Liver (tissue), 9 donors: ENCODE results near the gene TAF15. TPM values are rescaled to one million over a fixed set of nuclear protein-coding genes. Genes with fewer than 3 reads are reported as not detected.

Experiments used
- DNase-seq: peaks from one replicate; pipeline ENCODE4 v3.0.0-alpha.2; 2017; ENCODE audit warnings: low spot score
- H3K27ac ChIP-seq, 2 donors: one replicate each; pipeline ENCODE4 v1.7.0; 2013; ENCODE audit warnings: inconsistent platforms in 2 of 2, low read length in 2 of 2, control low read depth in 1 of 2, low read depth in 1 of 2, mild to moderate bottlenecking in 1 of 2
- H3K27me3 ChIP-seq, 4 donors: one replicate each; pipeline versions ENCODE4 v1.6.1 to v1.7.0; 2013; ENCODE audit warnings: low read length in 3 of 4, inconsistent platforms in 1 of 4, mild to moderate bottlenecking in 1 of 4, moderate library complexity in 1 of 4; ENCODE audit not compliant: control insufficient read depth in 4 of 4, insufficient read depth in 4 of 4
- H3K36me3 ChIP-seq, 4 donors: one replicate each; pipeline versions ENCODE4 v1.6.1 to v1.7.0; 2013; ENCODE audit warnings: low read length in 3 of 4, mild to moderate bottlenecking in 3 of 4, low read depth in 1 of 4, moderate library complexity in 1 of 4; ENCODE audit not compliant: control insufficient read depth in 4 of 4, insufficient read depth in 3 of 4
- H3K4me1 ChIP-seq, 4 donors: one replicate each; pipeline versions ENCODE4 v1.6.1 to v1.7.0; 2013; ENCODE audit warnings: low read length in 3 of 4, mild to moderate bottlenecking in 3 of 4, moderate library complexity in 1 of 4; ENCODE audit not compliant: control insufficient read depth in 4 of 4, insufficient read depth in 4 of 4
- H3K4me3 ChIP-seq, 3 donors: one replicate each; pipeline versions ENCODE4 v1.6.1 to v1.7.0; 2013; ENCODE audit warnings: low read length in 3 of 3, control low read depth in 1 of 3, low read depth in 1 of 3, mild to moderate bottlenecking in 1 of 3
- H3K9ac ChIP-seq, 2 donors: one replicate each; pipeline ENCODE4 v1.7.0; 2013; ENCODE audit warnings: low read length in 2 of 2, mild to moderate bottlenecking in 2 of 2, moderate library complexity in 2 of 2, control low read depth in 1 of 2, low read depth in 1 of 2
- H3K9me3 ChIP-seq, 4 donors: one replicate each; pipeline versions ENCODE4 v1.6.1 to v1.7.0; 2013; ENCODE audit warnings: low read length in 3 of 4; ENCODE audit not compliant: control insufficient read depth in 4 of 4
- EGR1 ChIP-seq, 2 donors: IDR thresholded peaks; 2 replicates each; pipeline ENCODE4 v1.6.1; 2016 to 2018; ENCODE audit warnings: antibody characterized with exemption in 2 of 2, low read depth in 2 of 2
- FOXA1 ChIP-seq: IDR thresholded peaks from 2 replicates; pipeline ENCODE4 v1.6.1; 2016; ENCODE audit warnings: antibody characterized with exemption
- FOXA2 ChIP-seq: IDR thresholded peaks from 2 replicates; pipeline ENCODE4 v1.6.1; 2016; ENCODE audit warnings: antibody characterized with exemption
- GABPA ChIP-seq, 2 donors: IDR thresholded peaks in 1 of 2; conservative IDR thresholded peaks in 1 of 2; 2 replicates each; pipeline ENCODE4 v1.6.1; 2016; ENCODE audit warnings: antibody characterized with exemption in 2 of 2, mild to moderate bottlenecking in 1 of 2, moderate library complexity in 1 of 2
- HNF4A ChIP-seq, 2 donors: conservative IDR thresholded peaks; 2 replicates each; pipeline ENCODE4 v1.6.1; 2016; ENCODE audit warnings: antibody characterized with exemption in 2 of 2, mild to moderate bottlenecking in 2 of 2
- HNF4G ChIP-seq: IDR thresholded peaks from 2 replicates; pipeline ENCODE4 v1.6.1; 2016; ENCODE audit warnings: antibody characterized with exemption
- JUND ChIP-seq, 2 donors: IDR thresholded peaks; 2 replicates each; pipeline ENCODE4 v1.6.1; 2016; ENCODE audit warnings: antibody characterized with exemption in 2 of 2
- NR2F2 ChIP-seq: IDR thresholded peaks from 2 replicates; pipeline ENCODE4 v1.6.1; 2016; ENCODE audit warnings: antibody characterized with exemption
- RAD21 ChIP-seq, 2 donors: IDR thresholded peaks; 2 replicates each; pipeline ENCODE4 v1.6.1; 2016; ENCODE audit warnings: antibody characterized with exemption in 2 of 2, mild to moderate bottlenecking in 2 of 2
- SP1 ChIP-seq: IDR thresholded peaks from 2 replicates; pipeline ENCODE4 v1.6.1; 2018; ENCODE audit warnings: antibody characterized with exemption, mild to moderate bottlenecking
- TAF1 ChIP-seq: conservative IDR thresholded peaks from 2 replicates; pipeline ENCODE4 v1.6.1; 2016; ENCODE audit warnings: antibody characterized with exemption, mild to moderate bottlenecking
- WGBS: extraction: QIAGEN DNeasy Blood & Tissue Kit; methylation state at CpG from one replicate; pipeline ENCODE4 v1.1.7; 2013; 5-methylcytosine and 5-hydroxymethylcytosine counted together
- polyA plus RNA-seq, 2 donors: library from polyadenylated mRNA; stranded (reverse) in 1 of 2; unstranded in 1 of 2; fragments of 200-250 nt in 1 of 2; fragments of >200 nt in 1 of 2; fragmentation: Nextera tagmentation in 1 of 2; extraction: Ambion mirVana in 1 of 2; gene quantifications; one replicate each; pipeline versions ENCODE4 v1.2.1 to v1.2.3, GENCODE V29; 2013 to 2015
- total RNA-seq, 2 donors: library from RNA; depleted of rRNA; stranded (reverse); fragments of >200 nt; gene quantifications; one replicate each; pipeline ENCODE4 v1.2.3, GENCODE V29; 2014
- TF ChIP-seq, protein P1 (sequence below): IDR thresholded peaks from 2 replicates; pipeline ENCODE4 v1.6.1; 2016; ENCODE audit warnings: antibody characterized with exemption, mild to moderate bottlenecking
- TF ChIP-seq, protein P2 (sequence below): fragments of 150-350 bp; IDR thresholded peaks from 2 replicates; pipeline ENCODE4 v1.5.1; 2017; ENCODE audit warnings: improper control_type of control experiment, low read depth, low read length; ENCODE audit not compliant: missing input control
- TF ChIP-seq, protein P3 (sequence below): IDR thresholded peaks from 2 replicates; pipeline ENCODE4 v1.6.1; 2016; ENCODE audit warnings: antibody characterized with exemption
- TF ChIP-seq, protein P4 (sequence below): IDR thresholded peaks from 2 replicates; pipeline ENCODE4 v1.6.1; 2016; ENCODE audit warnings: antibody characterized with exemption
- donor health status: healthy.
- donor health status: healthy.
- donor health status: healthy.
- donor health status: healthy.
- donor health status: healthy.

TAF15 gene
- total and polyA plus RNA-seq, 4 donors = 13.5 to 75.0 (median 67.6) TPM

DNA sequence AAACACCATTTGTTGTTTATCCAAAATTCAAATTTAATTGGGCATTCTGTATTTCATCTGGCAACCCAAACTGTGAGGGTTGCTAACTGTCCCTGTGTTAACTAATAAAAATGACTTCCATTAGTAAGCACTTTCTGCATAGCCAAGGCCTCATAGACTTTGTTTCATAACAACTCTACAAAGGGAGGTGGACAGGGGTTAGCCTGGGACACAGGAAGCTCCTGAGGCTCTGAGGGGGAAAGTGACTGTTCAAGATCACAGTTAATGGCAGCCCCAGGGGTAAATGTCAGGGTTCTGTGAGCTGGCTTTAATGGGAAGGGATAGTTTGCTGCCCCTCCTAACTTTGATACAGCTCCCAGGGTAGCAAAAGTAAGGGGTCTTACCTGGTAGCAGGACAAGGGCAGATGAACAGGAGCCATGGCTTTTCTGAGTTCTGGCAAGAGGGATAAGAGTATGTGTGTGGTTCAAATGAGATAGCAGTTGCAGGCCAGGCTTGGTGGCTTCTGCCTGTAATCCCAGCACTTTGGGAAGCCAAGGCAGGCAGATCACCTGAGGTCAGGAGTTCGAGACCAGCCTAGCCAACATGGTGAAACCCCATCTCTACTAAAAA, 57.2 kb downstream of the TAF15 start:
- TF ChIP-seq SP1 (no peak), NR2F2 (no peak), RAD21 (IDR thresholded peaks at IDR 0.05) (no peak), FOXA1 (no peak), FOXA2 (no peak), EGR1 (IDR thresholded peaks at IDR 0.05; ENCODE audit: low read depth in 2 of 2) (no peak), JUND (IDR thresholded peaks at IDR 0.05) (no peak)
- TF ChIP-seq, protein P1, sequence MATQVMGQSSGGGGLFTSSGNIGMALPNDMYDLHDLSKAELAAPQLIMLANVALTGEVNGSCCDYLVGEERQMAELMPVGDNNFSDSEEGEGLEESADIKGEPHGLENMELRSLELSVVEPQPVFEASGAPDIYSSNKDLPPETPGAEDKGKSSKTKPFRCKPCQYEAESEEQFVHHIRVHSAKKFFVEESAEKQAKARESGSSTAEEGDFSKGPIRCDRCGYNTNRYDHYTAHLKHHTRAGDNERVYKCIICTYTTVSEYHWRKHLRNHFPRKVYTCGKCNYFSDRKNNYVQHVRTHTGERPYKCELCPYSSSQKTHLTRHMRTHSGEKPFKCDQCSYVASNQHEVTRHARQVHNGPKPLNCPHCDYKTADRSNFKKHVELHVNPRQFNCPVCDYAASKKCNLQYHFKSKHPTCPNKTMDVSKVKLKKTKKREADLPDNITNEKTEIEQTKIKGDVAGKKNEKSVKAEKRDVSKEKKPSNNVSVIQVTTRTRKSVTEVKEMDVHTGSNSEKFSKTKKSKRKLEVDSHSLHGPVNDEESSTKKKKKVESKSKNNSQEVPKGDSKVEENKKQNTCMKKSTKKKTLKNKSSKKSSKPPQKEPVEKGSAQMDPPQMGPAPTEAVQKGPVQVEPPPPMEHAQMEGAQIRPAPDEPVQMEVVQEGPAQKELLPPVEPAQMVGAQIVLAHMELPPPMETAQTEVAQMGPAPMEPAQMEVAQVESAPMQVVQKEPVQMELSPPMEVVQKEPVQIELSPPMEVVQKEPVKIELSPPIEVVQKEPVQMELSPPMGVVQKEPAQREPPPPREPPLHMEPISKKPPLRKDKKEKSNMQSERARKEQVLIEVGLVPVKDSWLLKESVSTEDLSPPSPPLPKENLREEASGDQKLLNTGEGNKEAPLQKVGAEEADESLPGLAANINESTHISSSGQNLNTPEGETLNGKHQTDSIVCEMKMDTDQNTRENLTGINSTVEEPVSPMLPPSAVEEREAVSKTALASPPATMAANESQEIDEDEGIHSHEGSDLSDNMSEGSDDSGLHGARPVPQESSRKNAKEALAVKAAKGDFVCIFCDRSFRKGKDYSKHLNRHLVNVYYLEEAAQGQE = no peak
- TF ChIP-seq, protein P2, sequence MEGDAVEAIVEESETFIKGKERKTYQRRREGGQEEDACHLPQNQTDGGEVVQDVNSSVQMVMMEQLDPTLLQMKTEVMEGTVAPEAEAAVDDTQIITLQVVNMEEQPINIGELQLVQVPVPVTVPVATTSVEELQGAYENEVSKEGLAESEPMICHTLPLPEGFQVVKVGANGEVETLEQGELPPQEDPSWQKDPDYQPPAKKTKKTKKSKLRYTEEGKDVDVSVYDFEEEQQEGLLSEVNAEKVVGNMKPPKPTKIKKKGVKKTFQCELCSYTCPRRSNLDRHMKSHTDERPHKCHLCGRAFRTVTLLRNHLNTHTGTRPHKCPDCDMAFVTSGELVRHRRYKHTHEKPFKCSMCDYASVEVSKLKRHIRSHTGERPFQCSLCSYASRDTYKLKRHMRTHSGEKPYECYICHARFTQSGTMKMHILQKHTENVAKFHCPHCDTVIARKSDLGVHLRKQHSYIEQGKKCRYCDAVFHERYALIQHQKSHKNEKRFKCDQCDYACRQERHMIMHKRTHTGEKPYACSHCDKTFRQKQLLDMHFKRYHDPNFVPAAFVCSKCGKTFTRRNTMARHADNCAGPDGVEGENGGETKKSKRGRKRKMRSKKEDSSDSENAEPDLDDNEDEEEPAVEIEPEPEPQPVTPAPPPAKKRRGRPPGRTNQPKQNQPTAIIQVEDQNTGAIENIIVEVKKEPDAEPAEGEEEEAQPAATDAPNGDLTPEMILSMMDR = no peak
- TF ChIP-seq, protein P3, sequence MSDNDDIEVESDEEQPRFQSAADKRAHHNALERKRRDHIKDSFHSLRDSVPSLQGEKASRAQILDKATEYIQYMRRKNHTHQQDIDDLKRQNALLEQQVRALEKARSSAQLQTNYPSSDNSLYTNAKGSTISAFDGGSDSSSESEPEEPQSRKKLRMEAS = no peak

DNA sequence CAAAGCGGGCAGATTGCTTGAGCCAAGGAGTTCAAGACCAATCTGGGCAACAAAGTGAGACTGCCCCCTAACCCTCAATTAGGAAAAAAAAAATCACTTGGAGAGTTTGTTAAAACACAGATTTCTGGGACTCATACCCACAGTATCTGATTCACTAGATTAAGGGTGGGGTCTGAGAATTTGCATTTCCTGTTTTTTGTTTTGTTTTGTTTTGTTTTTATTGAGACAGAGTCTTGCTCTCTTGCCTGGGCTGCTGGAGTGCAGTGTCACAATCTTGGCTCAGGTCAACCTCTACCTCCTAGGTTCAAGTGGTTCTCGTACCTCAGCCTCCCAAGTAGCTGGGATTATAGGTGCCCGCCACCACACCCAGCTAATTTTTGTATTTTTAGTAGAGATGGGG, 58.3 kb downstream of the TAF15 start:
- Histone ChIP-seq H3K4me1 (no peaks in the 10 kb centered on the region), H3K9ac (no peak overlapping the region), H3K36me3 (no peaks in the 10 kb centered on the region), H3K27me3 (no peaks in the 10 kb centered on the region), H3K9me3 (no peaks in the 10 kb centered on the region), H3K4me3 (no peak overlapping the region), H3K27ac (no peak overlapping the region)
- TF ChIP-seq, protein P4, sequence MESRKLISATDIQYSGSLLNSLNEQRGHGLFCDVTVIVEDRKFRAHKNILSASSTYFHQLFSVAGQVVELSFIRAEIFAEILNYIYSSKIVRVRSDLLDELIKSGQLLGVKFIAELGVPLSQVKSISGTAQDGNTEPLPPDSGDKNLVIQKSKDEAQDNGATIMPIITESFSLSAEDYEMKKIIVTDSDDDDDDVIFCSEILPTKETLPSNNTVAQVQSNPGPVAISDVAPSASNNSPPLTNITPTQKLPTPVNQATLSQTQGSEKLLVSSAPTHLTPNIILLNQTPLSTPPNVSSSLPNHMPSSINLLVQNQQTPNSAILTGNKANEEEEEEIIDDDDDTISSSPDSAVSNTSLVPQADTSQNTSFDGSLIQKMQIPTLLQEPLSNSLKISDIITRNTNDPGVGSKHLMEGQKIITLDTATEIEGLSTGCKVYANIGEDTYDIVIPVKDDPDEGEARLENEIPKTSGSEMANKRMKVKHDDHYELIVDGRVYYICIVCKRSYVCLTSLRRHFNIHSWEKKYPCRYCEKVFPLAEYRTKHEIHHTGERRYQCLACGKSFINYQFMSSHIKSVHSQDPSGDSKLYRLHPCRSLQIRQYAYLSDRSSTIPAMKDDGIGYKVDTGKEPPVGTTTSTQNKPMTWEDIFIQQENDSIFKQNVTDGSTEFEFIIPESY = no peak
- TF ChIP-seq TAF1 (no peak), HNF4G (no peak), FOXA2 (no peak), HNF4A (conservative IDR thresholded peaks at IDR 0.05) (no peak), JUND (IDR thresholded peaks at IDR 0.05) (no peak), EGR1 (IDR thresholded peaks at IDR 0.05; ENCODE audit: low read depth in 2 of 2) (no peak), NR2F2 (no peak), GABPA (IDR thresholded peaks at IDR 0.05 in 1 of 2, conservative IDR thresholded peaks at IDR 0.05 in 1 of 2) (no peak)
- TF ChIP-seq, protein P1 = no peak
- TF ChIP-seq, protein P3 = no peak
- WGBS = 99% methylated on average over 3 of the region's 3 CpGs
- no peak for DNase-seq

More for the DNA sequence above, 57.2 kb downstream of the TAF15 start:
- H3K4me1 ChIP-seq = no peaks in the 10 kb centered on the region
- no peaks in the 10 kb centered on the region for H3K27me3 ChIP-seq
- no peak overlapping the region for H3K9ac ChIP-seq
- WGBS = 98% methylated on average over 1 of the region's 1 CpG
- no peak overlapping the region for H3K27ac ChIP-seq
- no peak overlapping the region for H3K4me3 ChIP-seq
- no peaks in the 10 kb centered on the region for H3K9me3 ChIP-seq
- no peaks in the 10 kb centered on the region for H3K36me3 ChIP-seq
- no peak for DNase-seq
